Uterus (tissue), 4 donors: ENCODE results near the gene IGF1R. TPM values are rescaled to one million over a fixed set of nuclear protein-coding genes. Genes with fewer than 3 reads are reported as not detected.
A peak's percentile ranks its signal among the peaks of the same experiment; 100 is the strongest.

Source experiments
- DNase-seq, 2 donors: peaks; one replicate each; pipeline ENCODE4 v3.0.0-alpha.2; 2019 to 2020
- H3K27ac ChIP-seq, 2 donors: fragments of 200-600 bp; sonication (generic); 1 replicate in 1 of 2; 2 replicates in 1 of 2; pipeline ENCODE4 v1.5.1; 2016 to 2018
- H3K27me3 ChIP-seq, 2 donors: fragments of 200-600 bp; sonication (generic); one replicate each; pipeline ENCODE4 v1.5.1; 2018 to 2019; ENCODE audit warnings: control low read depth in 1 of 2
- H3K36me3 ChIP-seq, 2 donors: fragments of 200-600 bp; sonication (generic); one replicate each; pipeline ENCODE4 v1.5.1; 2019; ENCODE audit warnings: control low read depth in 1 of 2
- H3K4me1 ChIP-seq, 2 donors: fragments of 200-600 bp; sonication (generic); one replicate each; pipeline ENCODE4 v1.5.1; 2018 to 2019; ENCODE audit warnings: control low read depth in 1 of 2
- H3K4me3 ChIP-seq, 2 donors: fragments of 200-600 bp; sonication (generic); 1 replicate in 1 of 2; 2 replicates in 1 of 2; pipeline ENCODE4 v1.5.1; 2018 to 2019; ENCODE audit warnings: mild to moderate bottlenecking in 1 of 2
- H3K9me3 ChIP-seq, 2 donors: fragments of 200-600 bp; sonication (generic); one replicate each; pipeline ENCODE4 v1.5.1; 2019; ENCODE audit warnings: control low read depth in 1 of 2
- CTCF ChIP-seq, 4 experiments: fragments of 200-600 bp in 2 of 4; fragments of 450-650 bp in 2 of 4; sonication (generic) in 2 of 4; IDR thresholded peaks; one replicate each; pipeline ENCODE4 v1.5.1; 2016 to 2019; ENCODE audit warnings: antibody characterized with exemption in 4 of 4, mild to moderate bottlenecking in 2 of 4, moderate library complexity in 1 of 4
- POLR2A ChIP-seq, 2 donors: fragments of 450-650 bp; IDR thresholded peaks; one replicate each; pipeline ENCODE4 v1.6.1; 2016; ENCODE audit warnings: antibody characterized with exemption in 2 of 2, mild to moderate bottlenecking in 1 of 2, moderate library complexity in 1 of 2
- intact Hi-C: fragments of 100-400 bp; cut with DNase I; formaldehyde crosslinking; loops from one replicate; pipeline ENCODE4 v1.15.1; 2023; ENCODE audit warnings: low total_unique reads
- total RNA-seq, 4 donors: library from RNA; depleted of rRNA in 3 of 4; stranded (reverse); fragments of >200 nt in 3 of 4; gene quantifications; one replicate each; pipeline versions ENCODE4 v1.1.0 to v1.2.4, GENCODE V29; 2014 to 2023
- donor health status: DM: yes; HTN: yes; CAD: no.

Gene IGF1R
- total RNA-seq, 4 donors from 2014 or later, result 30.0 to 95.2 (median 57.5) TPM

DNA sequence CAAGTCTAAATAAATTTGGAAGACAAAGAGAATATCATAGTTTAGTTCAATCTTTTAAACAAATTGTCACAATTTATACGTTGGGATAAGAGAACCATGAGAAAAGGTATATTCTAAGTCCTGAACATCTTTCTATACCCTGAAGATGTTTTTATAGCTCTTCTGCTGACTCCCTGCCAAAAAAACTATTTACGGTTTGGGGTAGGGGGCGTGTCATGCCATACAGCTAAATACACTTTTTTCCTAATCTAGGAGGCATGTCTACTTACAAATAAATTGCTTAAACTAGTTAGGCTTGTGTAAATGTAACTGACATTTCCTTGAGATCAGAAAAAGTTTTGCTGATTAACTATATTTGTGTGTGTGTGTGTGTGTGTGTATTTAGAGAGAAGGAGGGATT is 195.9 kb downstream of the IGF1R start:
- no peak for DNase-seq
- peaks cover 3% of the 10 kb centered on the region in 2 donors for H3K4me1 ChIP-seq
- TF ChIP-seq POLR2A (IDR thresholded peaks at IDR 0.05), result no peak
- no peak for TF ChIP-seq CTCF (IDR thresholded peaks at IDR 0.05)
- H3K9me3 ChIP-seq, result no peaks in the 10 kb centered on the region
- intact Hi-C loops, result no loop called here
- H3K27me3 ChIP-seq, result no peaks in the 10 kb centered on the region
- H3K27ac ChIP-seq, result no peak overlapping the region
- no peaks in the 10 kb centered on the region for H3K36me3 ChIP-seq
- H3K4me3 ChIP-seq, result no peak overlapping the region

GRCh38 chr15:98845138-98845884 is 197.0 kb downstream of the IGF1R start:
- Histone ChIP-seq H3K9me3 (no peaks in the 10 kb centered on the region), H3K36me3 (no peaks in the 10 kb centered on the region), H3K4me1 (peaks cover 3 to 6% of the 10 kb centered on the region in 2 donors), H3K4me3 (no peak overlapping the region), H3K27ac (peak overlapping the region; percentile 24 to 25), H3K27me3 (no peaks in the 10 kb centered on the region)
- peak in 1 of 2 donors; percentile 40 for DNase-seq
- intact Hi-C loops, result no loop called here
- TF ChIP-seq CTCF (IDR thresholded peaks at IDR 0.05) (no peak), POLR2A (IDR thresholded peaks at IDR 0.05) (no peak)

GRCh38 chr15:98850961-98851572 is 202.7 kb downstream of the IGF1R start:
- H3K9me3 ChIP-seq, result no peaks in the 10 kb centered on the region
- peak overlapping the region in 1 of 2 donors; percentile 61 for H3K4me3 ChIP-seq
- no peaks in the 10 kb centered on the region for H3K36me3 ChIP-seq
- H3K27ac ChIP-seq, result peak overlapping the region; percentile 90 to 98
- no peaks in the 10 kb centered on the region for H3K27me3 ChIP-seq
- intact Hi-C loops, result no loop called here
- H3K4me1 ChIP-seq, result peaks cover 9 to 16% of the 10 kb centered on the region in 2 donors
- peak; percentile 70 to 78 for DNase-seq
- TF ChIP-seq POLR2A (IDR thresholded peaks at IDR 0.05), result no peak
- TF ChIP-seq CTCF (IDR thresholded peaks at IDR 0.05), result peak; percentile 66 to 84 (median 82)

- DNase-seq, result peak; percentile 90 to 93
- Histone ChIP-seq H3K27me3 (no peaks in the 10 kb centered on the region), H3K9me3 (no peaks in the 10 kb centered on the region), H3K4me1 (peaks cover 9 to 24% of the 10 kb centered on the region in 2 donors), H3K4me3 (peak overlapping the region; percentile 47 to 61), H3K27ac (peak overlapping the region; percentile 90 to 98), H3K36me3 (no peaks in the 10 kb centered on the region)
- intact Hi-C loops, result no loop called here
- TF ChIP-seq POLR2A (IDR thresholded peaks at IDR 0.05) (peak; percentile 40 to 61), CTCF (IDR thresholded peaks at IDR 0.05) (peak in 3 of 4 experiments; percentile 23 to 53 (median 33))
These were observed 204.8 kb downstream of the IGF1R start for GRCh38 chr15:98853161-98853560.
